GM13977 (cell line): ENCODE measurements around the gene RABAC1.

ENCODE experiments used
- DNase-seq: peaks from one replicate; pipeline ENCODE4 v3.0.0; 2012; ENCODE audit warnings: low spot score
- CTCF ChIP-seq: IDR thresholded peaks from 2 replicates; pipeline ENCODE4 v1.5.1; 2012; ENCODE audit warnings: mild to moderate bottlenecking, control low read depth; ENCODE audit not compliant: insufficient read depth; ENCODE audit errors: extremely low read depth, missing control alignments
- in situ Hi-C: fragments of 300-500 bp; cut with MboI; formaldehyde crosslinking; loops from one replicate; pipeline ENCODE4 v1.12.0; 2022; ENCODE audit warnings: low sequenced_read_pairs, low pct_unique_long_range_greater_than_20kb, mixed read lengths, inconsistent platforms; ENCODE audit not compliant: unreplicated experiment

Gene RABAC1

GRCh38 chr19:41960973-41961372 lies 1.9 kb upstream of the RABAC1 start:
- TF ChIP-seq CTCF, result no peak
- DNase-seq, result no peak
- in situ Hi-C loops, result no loop called here

GRCh38 chr19:41958367-41959055 lies 610 bp downstream of the RABAC1 start:
- in situ Hi-C loops, result no loop called here
- peak; percentile 89 for DNase-seq
- no peak for TF ChIP-seq CTCF

- DNase-seq, result peak; percentile 90
- in situ Hi-C loops, result no loop called here
- TF ChIP-seq CTCF, result peak; percentile 88
Observed at GRCh38 chr19:41957838-41958366, 1.2 kb downstream of the RABAC1 start.

- in situ Hi-C loops, result no loop called here
- no peak for TF ChIP-seq CTCF
- no peak for DNase-seq
Observed at GRCh38 chr19:41957161-41957837, 1.8 kb downstream of the RABAC1 start.

GRCh38 chr19:41956621-41957020 lies 2.5 kb downstream of the RABAC1 start:
- in situ Hi-C loops, result no loop called here
- DNase-seq, result no peak
- TF ChIP-seq CTCF, result no peak

GRCh38 chr19:41955521-41955920 lies 3.6 kb downstream of the RABAC1 start:
- DNase-seq, result no peak
- in situ Hi-C loops, result no loop called here
- TF ChIP-seq CTCF, result no peak
